GM21737 (cell line): ENCODE results near the gene ATF7IP.
"Not testable (repeated sequence)": the region's sequence is repeated elsewhere in the genome, so short reads cannot be mapped to it uniquely, and the experiment has no call there.

Source experiments
- ATAC-seq: cut with Tn5 transposase; IDR thresholded peaks from one replicate; pipeline ENCODE4 v1.9.1; 2021; ENCODE audit warnings: mild to moderate bottlenecking, moderate library complexity; ENCODE audit not compliant: unreplicated experiment

The ATF7IP gene

GRCh38 chr12:14367040-14367661 is 1.7 kb downstream of the ATF7IP start:
- ATAC-seq: peak; percentile 40

- ATAC-seq: no peak
These were observed 3.8 kb downstream of the ATF7IP start for GRCh38 chr12:14369311-14369710.

DNA sequence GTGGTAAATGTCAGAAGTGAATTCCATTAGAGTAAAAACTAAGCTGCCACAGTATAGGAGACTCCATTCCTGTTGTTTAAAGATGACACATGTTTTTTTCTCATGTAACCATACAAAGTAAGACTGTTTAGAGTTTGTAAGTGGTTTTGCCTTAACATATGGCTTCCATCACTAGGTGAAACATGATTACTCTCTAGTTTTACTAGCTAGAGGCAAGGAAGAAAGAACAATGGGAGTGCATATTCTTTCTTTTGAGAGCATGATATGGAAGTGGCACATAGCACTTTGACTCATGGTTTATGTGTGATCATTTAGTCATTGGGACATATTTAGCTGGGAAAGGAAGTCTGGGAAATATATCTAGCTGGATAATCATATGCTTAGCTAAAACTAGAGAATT is 7.7 kb downstream of the ATF7IP start:
- ATAC-seq: no peak

DNA sequence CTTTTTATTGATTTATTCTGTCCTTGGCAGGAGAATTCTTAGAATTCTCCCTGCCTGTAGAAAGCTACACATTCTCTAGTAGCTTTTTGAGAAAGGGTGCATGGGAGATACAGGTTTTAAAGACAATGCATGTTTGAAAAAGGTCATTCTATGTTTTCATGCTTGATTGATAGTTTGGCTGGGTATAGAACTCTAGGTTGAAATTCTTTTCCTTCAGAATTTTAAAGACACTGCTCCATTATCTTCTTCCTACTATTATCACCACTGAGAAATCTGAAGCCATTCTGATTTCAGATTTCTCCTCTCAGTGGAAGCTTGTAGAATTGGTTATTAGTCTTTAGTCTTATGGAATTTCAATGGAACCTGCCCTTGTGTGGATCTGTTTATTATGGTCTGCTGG is 14.0 kb downstream of the ATF7IP start:
- ATAC-seq: no peak

GRCh38 chr12:14384783-14385638 is 19.5 kb downstream of the ATF7IP start:
- peak; percentile 89 for ATAC-seq

- ATAC-seq: no peak
These were observed 21.9 kb downstream of the ATF7IP start for GRCh38 chr12:14387219-14387871.

GRCh38 chr12:14390449-14390848 is 25.0 kb downstream of the ATF7IP start:
- ATAC-seq: no peak

- ATAC-seq: no peak
These were observed 25.5 kb downstream of the ATF7IP start for GRCh38 chr12:14390870-14391530.

DNA sequence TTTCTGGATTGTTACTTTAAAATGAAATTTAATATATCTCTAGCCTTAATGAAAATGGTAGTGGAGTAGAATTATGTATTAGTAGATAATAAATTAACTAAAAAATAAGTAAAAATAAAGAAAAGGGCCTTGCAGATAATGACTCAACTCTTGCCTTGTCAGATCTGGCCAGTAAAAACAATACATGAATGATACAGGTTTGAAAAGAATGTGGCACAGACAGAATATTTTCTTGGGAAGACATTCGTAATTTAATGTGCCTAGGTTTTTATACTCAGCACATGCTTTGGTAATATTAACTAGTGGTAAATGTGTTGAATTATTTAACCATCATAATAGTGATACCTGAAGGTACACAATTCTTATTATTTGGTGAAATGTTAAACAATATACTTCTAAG is 28.3 kb downstream of the ATF7IP start:
- no peak for ATAC-seq

- peak; percentile 62 for ATAC-seq
These were observed 29.0 kb downstream of the ATF7IP start for GRCh38 chr12:14394317-14395073.

DNA sequence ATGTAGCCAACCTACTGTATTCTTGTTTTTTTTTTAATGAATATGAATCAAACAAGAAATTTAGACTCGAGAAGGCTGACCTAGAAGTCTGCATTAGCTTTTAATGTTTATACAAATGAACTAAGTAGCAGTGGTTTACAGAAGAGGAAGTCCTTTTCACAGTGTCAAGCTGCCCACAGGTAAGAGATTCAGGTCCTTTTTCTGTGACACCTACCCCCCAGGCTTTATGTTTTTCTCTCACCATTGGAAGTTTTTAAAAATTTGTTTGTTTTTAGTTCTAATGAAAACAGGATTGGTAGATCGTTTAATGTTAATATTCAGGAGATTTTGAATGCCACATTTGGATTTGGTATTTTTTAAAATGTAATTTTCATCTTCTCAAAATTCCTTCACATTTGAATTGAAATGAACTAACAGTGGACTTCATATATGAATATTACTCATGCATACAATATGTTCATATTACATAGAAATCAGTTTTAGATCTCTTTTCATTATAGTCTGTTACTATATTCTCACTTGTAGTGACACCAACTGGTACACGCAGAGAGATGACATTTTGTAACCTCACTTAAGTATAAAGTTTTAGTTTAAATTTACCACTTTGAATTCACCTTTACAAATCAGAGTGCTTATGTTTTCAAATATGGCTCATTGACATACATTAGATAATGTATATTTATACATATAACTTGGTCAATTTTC is 29.7 kb downstream of the ATF7IP start:
- ATAC-seq: peak; percentile 48

GRCh38 chr12:14396071-14396470 is 30.6 kb downstream of the ATF7IP start:
- peak; percentile 47 for ATAC-seq

GRCh38 chr12:14399871-14400270 is 34.4 kb downstream of the ATF7IP start:
- ATAC-seq: no peak

- ATAC-seq: no peak
These were observed 35.1 kb downstream of the ATF7IP start for GRCh38 chr12:14400599-14400998.

DNA sequence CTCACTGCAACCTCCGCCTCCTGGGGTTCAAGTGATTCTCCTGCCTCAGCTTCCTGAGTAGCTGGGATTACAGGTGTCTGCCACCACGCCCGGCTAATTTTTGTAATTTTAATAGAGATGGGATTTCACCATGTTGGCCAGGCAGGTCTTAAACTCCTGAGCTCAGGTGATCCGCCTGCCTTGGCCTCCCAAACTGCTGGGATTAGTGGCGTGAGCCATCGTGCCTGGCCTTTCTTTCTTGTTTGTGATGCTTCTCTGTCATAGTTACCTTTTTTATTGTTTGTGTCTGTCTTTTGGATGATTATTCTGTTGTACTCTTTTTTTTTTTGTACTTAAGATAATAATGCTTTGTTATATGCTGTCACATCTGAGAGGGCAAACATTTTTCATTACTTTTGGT is 35.8 kb downstream of the ATF7IP start:
- not testable (repeated sequence) for ATAC-seq

DNA sequence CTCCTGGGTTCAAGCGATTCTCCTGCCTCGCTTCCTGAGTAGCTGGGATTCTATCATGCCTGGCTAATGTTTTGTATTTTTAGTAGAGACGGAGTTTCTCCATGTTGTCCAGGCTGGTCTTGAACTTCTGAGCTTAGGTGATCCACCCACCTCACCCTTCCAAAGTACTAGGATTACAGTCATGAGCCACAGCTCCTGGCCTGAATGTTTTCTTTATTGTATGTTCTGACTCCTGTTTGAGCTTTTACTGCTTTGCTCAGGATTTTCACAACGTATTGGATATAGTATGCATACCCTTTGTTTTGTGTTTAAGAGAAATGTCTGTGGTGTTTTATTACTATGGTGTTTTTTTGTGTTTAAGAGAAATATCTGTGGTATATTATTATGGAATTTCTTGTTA is 37.2 kb downstream of the ATF7IP start:
- ATAC-seq: no peak

DNA sequence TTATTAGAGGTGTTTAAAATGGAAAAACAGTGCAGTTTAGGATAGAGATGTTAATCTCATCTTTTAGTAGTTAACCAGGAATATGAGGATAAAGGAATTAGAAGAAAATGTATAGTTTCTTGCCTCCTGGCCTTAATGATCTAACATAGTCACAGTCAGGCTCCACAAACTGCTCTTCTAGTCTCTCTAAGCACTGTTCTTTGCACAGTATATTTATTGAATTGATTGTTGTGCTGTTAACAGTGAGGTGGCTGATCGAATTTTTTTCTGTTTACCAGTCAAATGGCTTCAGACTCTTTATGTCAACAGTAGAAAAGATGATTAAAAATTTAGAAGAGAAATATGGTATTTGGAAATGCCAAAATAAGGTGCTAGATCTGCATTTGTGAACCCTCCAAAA is 37.8 kb downstream of the ATF7IP start:
- ATAC-seq: peak; percentile 24

- ATAC-seq: peak; percentile 48
These were observed 38.3 kb downstream of the ATF7IP start for GRCh38 chr12:14403711-14404196.

DNA sequence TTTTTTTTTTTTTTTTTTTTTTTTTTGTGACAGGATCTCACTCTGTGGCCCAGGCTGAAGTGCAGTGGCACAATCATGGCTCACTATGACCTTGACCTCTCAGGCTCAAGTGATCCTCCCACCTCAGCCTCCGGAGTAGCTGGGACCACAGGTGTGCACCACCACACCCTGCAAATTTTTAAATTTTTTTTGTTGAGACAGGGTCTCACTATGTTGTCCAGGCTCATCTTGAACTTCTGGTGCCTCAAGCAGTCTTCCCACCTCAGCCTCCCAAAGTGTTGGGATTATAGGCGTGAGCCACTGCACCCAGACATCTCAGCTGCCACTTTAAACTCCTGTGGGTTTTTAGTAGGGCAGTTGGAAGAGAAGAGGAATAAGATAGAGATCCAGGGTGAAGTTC is 39.9 kb downstream of the ATF7IP start:
- not testable (repeated sequence) for ATAC-seq

DNA sequence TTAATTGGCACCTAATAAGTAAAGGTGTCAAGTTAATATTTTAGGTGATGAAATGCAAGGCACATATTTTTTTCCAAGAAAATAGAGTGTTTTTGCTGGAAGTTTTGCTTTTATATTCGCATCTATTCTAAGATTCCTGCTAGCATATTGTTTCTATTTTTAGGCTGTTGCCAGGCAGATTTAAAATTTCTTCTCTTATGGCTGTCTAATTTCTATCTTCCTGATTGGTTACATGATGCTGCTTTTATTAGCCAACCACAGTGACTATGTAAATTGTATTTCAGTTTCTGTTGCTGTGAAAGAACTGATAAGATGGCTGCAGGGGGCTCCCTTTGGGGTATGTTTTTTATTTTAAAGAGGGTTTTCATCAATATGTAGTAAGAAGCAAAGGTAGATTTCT is 42.7 kb downstream of the ATF7IP start:
- no peak for ATAC-seq
